Peyer's patch (tissue), 4 donors: Measurements from ENCODE around the gene CHP2. TPM values are rescaled to one million over a fixed set of nuclear protein-coding genes. Genes with fewer than 3 reads are reported as not detected.

Experiments
- DNase-seq, 3 donors: peaks; one replicate each; pipeline ENCODE4 v3.0.0-alpha.2; 2017 to 2019
- H3K27ac ChIP-seq, 4 donors: fragments of 200-600 bp; sonication (generic); one replicate each; pipeline ENCODE4 v1.5.1; 2016 to 2019
- H3K27me3 ChIP-seq, 2 donors: fragments of 200-600 bp; sonication (generic); one replicate each; pipeline ENCODE4 v1.5.1; 2019
- H3K36me3 ChIP-seq, 3 donors: fragments of 200-600 bp; sonication (generic); one replicate each; pipeline ENCODE4 v1.5.1; 2016 to 2019
- H3K4me1 ChIP-seq, 4 donors: fragments of 200-600 bp; sonication (generic); one replicate each; pipeline ENCODE4 v1.5.1; 2016 to 2019
- H3K4me3 ChIP-seq, 4 donors: fragments of 200-600 bp; sonication (generic); 1 replicate in 3 of 4; 2 replicates in 1 of 4; pipeline ENCODE4 v1.5.1; 2016 to 2019; ENCODE audit warnings: mild to moderate bottlenecking in 1 of 4
- H3K9me3 ChIP-seq, 4 donors: fragments of 200-600 bp; sonication (generic); one replicate each; pipeline ENCODE4 v1.5.1; 2016 to 2019; ENCODE audit warnings: mild to moderate bottlenecking in 1 of 4
- CTCF ChIP-seq, 6 experiments: fragments of 450-650 bp in 4 of 6; fragments of 200-600 bp in 2 of 6; sonication (generic) in 1 of 6; IDR thresholded peaks; one replicate each; pipeline ENCODE4 v1.5.1; 2017 to 2019; ENCODE audit warnings: antibody characterized with exemption in 6 of 6, mild to moderate bottlenecking in 3 of 6, moderate library complexity in 1 of 6
- POLR2A ChIP-seq, 2 donors: fragments of 450-650 bp; IDR thresholded peaks; one replicate each; pipeline ENCODE4 v1.5.1; 2017; ENCODE audit warnings: antibody characterized with exemption in 2 of 2, mild to moderate bottlenecking in 2 of 2, moderate library complexity in 2 of 2
- total RNA-seq, 4 donors: library from RNA; depleted of rRNA; stranded (reverse); fragments of >200 nt; gene quantifications; one replicate each; pipeline ENCODE4 v1.1.0, GENCODE V29; 2016

Gene CHP2
- total RNA-seq, 4 donors from 2014 or later = 85.0 to 257 (median 166) TPM

GRCh38 chr16:23785842-23786241 lies 31.0 kb downstream of the CHP2 start:
- Histone ChIP-seq H3K4me3 (no peak overlapping the region), H3K27me3 (no peaks in the 10 kb centered on the region), H3K9me3 (no peaks in the 10 kb centered on the region), H3K36me3 (no peaks in the 10 kb centered on the region), H3K27ac (no peak overlapping the region), H3K4me1 (no peaks in the 10 kb centered on the region)
- no peak for TF ChIP-seq CTCF (IDR thresholded peaks at IDR 0.05)
- no peak for TF ChIP-seq POLR2A (IDR thresholded peaks at IDR 0.05)
- no peak for DNase-seq

- no peak for TF ChIP-seq CTCF (IDR thresholded peaks at IDR 0.05)
- TF ChIP-seq POLR2A (IDR thresholded peaks at IDR 0.05) = no peak
These were observed 32.2 kb downstream of the CHP2 start for GRCh38 chr16:23786964-23787561.

GRCh38 chr16:23788685-23789084 lies 33.9 kb downstream of the CHP2 start:
- H3K27me3 ChIP-seq = no peaks in the 10 kb centered on the region
- no peaks in the 10 kb centered on the region for H3K4me1 ChIP-seq
- DNase-seq = no peak
- no peaks in the 10 kb centered on the region for H3K9me3 ChIP-seq
- H3K4me3 ChIP-seq = no peak overlapping the region
- no peaks in the 10 kb centered on the region for H3K36me3 ChIP-seq
- H3K27ac ChIP-seq = no peak overlapping the region
- TF ChIP-seq POLR2A (IDR thresholded peaks at IDR 0.05) (no peak), CTCF (IDR thresholded peaks at IDR 0.05) (no peak)

More at GRCh38 chr16:23786964-23787561, 32.2 kb downstream of the CHP2 start:
- Histone ChIP-seq H3K36me3 (no peaks in the 10 kb centered on the region), H3K4me1 (no peaks in the 10 kb centered on the region), H3K27me3 (no peaks in the 10 kb centered on the region), H3K9me3 (no peaks in the 10 kb centered on the region), H3K27ac (no peak overlapping the region), H3K4me3 (no peak overlapping the region)
- no peak for DNase-seq

- Histone ChIP-seq H3K27ac (peak overlapping the region in 3 of 4 donors; percentile 36 to 84 (median 74)), H3K4me3 (no peak overlapping the region), H3K9me3 (no peaks in the 10 kb centered on the region), H3K27me3 (no peaks in the 10 kb centered on the region), H3K36me3 (no peaks in the 10 kb centered on the region), H3K4me1 (peaks cover 0 to 6% (median 0%) of the 10 kb centered on the region in 4 donors)
- no peak for TF ChIP-seq POLR2A (IDR thresholded peaks at IDR 0.05)
- TF ChIP-seq CTCF (IDR thresholded peaks at IDR 0.05) = no peak
- DNase-seq = peak in 1 of 3 donors; percentile 63
These were observed 40.6 kb downstream of the CHP2 start for GRCh38 chr16:23795378-23795777.

- no peaks in the 10 kb centered on the region for H3K36me3 ChIP-seq
- H3K27ac ChIP-seq = no peak overlapping the region
- TF ChIP-seq CTCF (IDR thresholded peaks at IDR 0.05) (no peak), POLR2A (IDR thresholded peaks at IDR 0.05) (no peak)
- H3K9me3 ChIP-seq = no peaks in the 10 kb centered on the region
- no peak for DNase-seq
- no peaks in the 10 kb centered on the region for H3K27me3 ChIP-seq
- peaks cover 0 to 6% (median 0%) of the 10 kb centered on the region in 4 donors for H3K4me1 ChIP-seq
- H3K4me3 ChIP-seq = no peak overlapping the region
These were observed 42.1 kb downstream of the CHP2 start for GRCh38 chr16:23796941-23797340.
